Hematopoietic multipotent progenitor cell (in vitro differentiated cells): Measurements from ENCODE around the gene MMP11. TPM values are rescaled to one million over a fixed set of nuclear protein-coding genes. Genes with fewer than 3 reads are reported as not detected.

Source experiments
- DNase-seq, 3 donors: peaks; one replicate each; pipeline ENCODE4 v3.0.0-alpha.2; 2011 to 2015; ENCODE audit warnings: low read depth in 2 of 3, low spot score in 2 of 3
- total RNA-seq: library from RNA; depleted of rRNA; stranded (reverse); fragments of >200 nt; gene quantifications from one replicate; pipeline ENCODE4 v1.2.3, GENCODE V29; 2012

The MMP11 gene
- total RNA-seq, 1 donor = 3.2 TPM

DNA sequence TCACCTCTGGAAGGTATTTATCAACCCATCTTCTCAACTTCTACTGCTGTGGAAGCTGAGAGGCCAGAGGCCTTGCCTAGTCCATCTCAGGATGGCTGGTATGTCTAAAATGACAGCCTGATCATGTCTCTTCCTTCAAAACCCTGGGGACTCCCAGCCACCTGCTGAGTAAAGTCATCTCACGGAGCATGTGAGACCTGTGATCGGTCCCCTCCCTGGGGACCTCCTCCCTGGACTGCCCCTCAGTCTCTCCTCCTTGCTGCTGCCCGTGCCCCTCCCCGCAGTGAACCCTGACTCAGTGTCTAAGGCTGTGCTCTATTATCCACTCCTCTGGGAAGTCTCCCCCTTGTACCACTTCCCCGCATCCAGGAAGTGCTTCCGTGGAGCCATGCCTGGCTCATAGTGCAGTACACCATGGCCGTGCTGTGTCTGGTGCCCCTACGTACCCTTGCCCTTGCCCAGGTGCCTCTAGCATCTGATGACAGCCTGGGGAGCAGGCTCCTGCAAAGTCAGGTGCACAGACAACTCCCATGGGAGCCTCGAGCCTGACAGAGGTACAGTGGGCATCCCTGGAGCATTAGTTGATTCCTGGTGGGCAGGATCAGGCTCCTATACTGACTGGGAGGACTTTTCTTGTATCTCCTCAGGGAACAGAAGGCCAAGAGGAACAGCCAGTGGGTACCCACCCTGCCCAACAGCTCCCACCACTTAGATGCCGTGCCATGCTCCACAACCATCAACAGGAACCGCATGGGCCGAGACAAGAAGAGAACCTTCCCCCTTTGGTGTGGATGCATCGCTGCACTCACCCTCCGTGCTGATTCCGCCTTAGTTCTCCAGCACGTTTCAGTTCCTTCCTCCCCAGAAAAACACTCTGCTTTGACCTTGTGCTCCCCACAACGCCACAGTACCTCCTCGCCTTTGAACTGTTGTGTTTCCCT, 27.9 kb downstream of the MMP11 start:
- DNase-seq = no peak

DNA sequence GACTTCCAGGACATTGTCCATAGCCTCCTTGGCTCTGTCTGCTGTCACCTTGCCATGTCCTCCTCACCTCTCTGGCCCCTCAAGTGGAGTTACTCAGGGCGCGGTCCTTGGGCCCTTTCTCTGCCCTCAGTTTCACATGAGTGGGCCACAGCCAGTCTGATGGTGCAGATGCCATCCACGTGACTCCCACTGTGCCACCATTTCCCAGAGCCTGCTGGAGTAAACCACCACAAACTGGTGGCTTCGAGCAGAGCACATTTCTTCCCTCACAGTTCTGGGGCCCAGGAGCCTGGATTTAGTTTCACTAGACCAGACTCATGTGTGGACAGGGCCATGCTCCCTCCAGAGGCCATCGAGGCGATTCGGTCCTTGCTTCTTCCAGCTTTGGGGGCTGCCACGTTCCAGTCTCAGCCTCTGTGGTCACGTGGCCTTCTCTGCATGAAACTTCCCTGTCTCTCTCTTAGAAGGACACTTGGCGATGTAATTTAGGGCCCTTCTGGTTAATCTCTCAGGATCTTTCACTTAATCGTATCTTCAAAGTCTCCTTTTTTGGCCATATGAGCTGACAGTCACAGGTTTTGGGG, 28.7 kb downstream of the MMP11 start:
- DNase-seq = no peak

DNA sequence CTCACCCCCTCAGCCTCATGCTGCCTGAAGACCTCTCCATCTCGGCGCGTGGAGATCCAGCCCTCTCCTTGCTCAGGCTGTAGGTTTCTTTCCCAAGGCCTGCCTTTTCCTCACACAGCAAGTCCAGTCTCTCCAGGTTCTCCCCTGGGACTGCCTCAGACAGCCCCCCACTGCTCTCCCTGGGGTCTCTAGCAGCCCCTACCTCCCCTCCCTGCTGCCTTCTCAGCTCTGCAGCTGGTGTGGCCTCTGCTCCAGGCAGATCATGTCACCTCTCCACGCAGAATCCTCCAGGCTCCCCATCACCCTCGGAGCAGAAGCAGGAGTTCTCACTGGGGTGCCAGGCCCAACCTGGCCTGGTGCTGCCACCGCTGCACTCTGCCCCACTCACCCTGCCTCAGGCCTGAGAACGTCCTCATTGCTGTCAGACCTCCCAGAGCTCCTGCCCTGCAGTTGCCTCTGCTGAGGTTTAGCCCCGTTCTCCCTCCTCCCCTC, 29.3 kb downstream of the MMP11 start:
- no peak for DNase-seq

DNA sequence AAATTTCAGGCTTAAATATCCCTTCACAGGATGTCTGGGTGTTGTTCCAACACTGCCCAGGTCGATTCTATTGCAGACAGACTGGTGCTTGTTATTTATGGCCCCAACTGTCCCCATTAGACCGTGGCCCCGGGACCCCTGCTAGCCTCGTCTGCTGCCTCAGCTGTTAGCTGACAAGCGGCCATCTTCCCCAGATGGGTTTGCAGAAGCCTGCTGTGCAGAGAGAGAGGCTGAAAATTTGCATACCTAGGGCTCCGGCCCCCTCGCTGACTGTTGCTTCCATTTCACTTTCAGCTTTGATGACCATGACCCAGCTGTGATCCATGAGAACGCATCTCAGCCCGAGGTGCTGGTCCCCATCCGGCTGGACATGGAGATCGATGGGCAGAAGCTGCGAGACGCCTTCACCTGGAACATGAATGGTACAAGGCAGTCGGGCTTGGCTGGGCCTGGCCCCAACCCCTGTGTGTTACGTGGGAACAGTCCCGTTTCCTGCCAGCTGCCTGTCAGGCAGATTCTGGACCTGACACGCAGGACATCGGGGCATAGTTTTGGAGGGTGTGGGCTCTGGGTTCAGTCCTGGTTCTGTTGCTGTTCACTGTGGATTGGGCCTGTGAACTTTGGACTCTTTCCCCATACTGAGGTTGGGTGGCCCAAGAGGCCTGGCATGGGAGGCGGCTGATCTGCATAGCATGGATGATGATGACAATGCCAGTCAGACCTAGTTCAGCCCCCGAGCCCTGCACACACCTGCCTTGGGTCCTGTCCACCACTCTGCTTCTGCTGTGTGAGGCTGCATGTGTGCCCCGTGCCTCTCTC, 30.6 kb downstream of the MMP11 start:
- no peak for DNase-seq

DNA sequence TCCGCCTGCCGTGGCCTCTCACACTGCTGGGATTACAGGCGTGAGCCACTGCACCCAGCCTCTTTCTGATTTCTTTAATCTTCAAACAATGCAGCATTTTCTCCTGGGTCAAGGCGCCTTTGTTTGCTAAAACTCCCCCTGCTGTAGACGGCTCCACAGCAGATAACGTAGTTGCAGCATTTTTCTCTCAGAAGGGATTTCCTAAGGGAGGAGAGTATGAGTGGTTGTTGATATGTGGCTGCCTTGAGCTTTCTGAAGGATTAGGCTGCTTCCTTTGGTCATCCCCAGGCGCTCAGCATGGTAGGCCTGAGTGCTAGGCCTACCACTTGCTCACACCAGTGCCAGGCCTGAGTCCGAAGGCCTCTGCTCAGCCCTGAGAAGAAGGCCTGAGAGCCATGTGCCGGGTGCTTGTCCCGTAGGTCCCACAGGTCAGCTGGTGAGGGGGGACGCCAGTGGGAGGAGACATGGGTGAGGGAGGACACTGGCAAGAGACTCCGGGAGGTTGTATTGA, 32.2 kb downstream of the MMP11 start:
- DNase-seq = no peak

DNA sequence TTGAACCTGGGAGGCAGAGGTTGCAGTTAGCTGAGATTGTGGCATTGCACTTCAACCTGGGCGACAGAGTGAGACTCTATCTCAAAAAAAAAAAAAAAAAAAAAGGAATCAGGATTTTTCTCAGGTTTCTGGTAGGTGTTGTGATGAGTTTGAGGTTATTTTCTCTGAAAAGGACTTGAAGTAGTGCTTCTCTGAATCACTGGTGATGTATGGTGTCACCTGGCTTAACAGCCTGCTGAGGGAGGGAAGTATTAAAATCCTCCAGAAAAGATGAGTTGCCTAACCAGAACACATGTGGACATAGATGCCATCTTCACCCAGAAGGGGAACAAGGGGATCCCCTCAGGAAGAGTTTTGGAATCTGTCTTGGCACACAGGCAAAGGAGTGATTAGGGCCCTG, 34.2 kb downstream of the MMP11 start:
- no peak for DNase-seq

DNA sequence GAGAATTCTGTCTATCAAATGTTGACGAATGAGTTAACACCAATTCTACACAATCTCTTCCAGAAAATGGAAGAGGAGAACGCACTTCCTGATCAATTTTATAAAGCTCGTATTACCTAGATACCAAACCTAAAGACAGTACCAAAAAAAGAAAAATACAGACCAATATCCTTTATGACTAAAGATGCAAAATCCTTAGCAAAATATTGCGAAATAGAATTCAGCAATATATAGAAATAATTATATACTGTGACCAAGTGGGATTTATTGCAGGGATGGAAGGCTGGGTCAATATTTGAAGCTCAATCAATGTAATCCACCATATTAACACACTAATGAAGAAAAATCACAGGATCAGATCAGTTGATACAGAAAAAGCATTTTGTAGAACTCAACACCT, 39.7 kb downstream of the MMP11 start:
- no peak for DNase-seq

DNA sequence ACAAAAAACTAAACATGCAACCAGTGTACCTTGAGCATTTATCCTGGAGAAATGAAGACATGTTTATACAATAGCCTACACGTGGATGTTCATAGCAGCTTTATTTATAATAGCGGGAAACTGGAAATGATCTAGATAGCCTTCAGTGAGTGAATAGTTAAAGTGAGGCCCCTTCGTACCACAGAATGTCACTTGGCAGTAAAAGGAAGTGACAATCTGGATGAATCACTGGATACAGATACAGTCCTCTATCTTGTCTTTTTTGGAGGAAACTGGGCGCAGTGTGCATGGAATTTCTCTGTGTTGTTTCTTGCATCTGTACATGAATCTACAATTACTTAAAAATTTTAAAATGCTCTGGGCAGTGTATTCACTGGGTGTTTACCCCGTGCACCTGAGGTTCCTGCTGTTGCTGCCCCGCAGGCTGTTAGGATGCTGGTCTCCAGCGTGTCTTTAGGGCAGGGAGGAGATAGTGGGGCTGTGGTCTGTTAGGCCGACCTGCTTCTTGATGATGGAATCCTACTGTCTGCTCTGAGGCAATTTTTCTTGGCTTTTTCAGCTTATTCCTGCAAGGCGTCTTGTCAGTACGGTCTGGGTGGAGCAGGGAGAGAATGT, 43.0 kb downstream of the MMP11 start:
- no peak for DNase-seq

DNA sequence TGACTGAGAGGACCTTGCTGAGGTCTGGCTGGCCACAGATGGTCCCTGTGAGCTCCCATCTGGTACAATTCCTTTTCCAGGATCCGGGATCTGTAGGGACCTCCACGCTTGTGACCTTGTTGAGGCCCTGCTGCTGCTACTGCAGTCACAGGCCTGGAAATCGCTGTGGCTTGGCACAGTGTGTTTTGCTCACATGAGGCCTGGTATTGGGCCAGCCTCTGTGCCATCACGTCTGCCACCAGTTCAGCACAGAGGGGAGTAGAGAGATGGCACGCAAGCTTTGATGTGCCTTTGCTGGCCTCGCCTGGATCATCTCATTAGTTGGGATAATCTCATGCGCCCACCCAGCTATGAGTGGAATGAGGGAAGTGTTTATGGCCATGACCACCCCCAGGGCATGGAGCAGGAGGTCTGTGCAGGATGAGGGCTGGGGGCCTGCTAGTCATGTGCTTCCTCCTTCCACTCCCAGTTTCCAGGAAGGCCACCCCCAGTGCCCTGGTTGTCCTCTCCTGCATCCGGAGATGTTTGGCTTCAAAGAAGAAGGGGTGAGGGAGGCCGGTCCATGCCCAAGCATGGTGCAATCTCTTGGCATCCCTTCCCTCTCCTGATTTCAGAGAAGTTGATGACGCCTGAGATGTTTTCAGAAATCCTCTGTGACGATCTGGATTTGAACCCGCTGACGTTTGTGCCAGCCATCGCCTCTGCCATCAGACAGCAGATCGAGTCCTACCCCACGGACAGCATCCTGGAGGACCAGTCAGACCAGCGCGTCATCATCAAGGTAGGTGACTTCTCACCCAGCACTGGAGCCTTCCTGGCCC, 43.7 kb downstream of the MMP11 start:
- DNase-seq = no peak

DNA sequence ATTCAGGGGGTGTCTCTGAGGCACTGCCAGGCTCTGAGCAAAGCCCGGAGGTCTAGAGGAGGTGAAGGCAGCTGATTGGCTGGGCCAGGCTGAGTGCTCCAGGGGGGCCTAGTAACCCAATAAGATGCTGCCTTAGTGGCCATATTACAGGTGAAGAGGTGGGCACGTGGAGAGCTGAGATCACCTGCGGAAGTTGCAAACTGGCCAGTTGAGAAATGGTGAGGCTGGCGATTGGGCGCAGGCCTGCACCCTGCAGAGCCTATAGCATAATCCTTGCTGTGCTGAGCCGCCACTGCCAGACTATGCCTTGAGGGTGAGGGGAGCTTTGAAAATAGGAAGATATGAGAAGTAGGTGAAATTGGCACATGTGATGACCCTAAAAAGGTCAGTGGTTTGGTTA, 44.5 kb downstream of the MMP11 start:
- no peak for DNase-seq

DNA sequence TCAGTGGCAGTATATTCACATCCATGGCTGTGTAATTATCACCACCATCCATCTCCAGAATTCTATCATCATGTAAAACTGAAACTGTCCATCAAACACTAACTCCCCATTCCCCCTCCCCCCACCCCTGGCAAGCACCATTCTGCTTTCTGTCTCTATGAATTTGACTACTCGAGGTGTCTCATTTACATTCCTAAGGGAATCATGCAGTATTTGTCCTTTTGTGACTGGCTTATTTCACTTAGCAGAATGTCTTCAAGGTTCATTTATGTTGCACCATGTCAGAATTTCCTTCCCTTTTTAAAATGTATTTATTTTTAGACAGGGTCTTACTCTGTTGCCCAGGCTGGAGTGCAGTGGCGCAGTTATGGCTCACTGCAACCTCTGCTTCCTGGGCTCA, 45.9 kb downstream of the MMP11 start:
- DNase-seq = no peak

DNA sequence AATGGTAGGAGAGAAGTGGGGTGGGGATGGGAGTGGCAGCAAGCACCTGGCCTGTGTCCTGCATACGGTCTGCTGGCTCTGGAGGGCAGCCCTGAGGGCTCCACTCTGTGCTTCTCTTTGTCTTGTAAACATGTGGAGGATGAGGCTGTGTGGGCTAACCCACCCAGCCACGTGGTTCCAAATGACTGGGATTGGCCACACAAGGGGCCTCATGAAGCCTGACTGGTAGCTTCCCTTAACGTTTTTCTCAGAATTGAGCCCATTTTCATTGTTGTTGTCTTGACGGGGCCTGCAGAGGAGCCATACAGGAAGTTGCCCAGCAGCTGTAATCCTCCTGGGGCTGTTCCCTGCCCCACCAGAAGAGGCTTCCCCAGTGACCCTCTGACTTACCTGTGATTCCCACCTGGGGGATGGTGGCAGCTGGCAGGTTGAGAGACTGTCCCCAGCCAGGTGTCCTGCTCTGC, 48.1 kb downstream of the MMP11 start:
- no peak for DNase-seq

DNA sequence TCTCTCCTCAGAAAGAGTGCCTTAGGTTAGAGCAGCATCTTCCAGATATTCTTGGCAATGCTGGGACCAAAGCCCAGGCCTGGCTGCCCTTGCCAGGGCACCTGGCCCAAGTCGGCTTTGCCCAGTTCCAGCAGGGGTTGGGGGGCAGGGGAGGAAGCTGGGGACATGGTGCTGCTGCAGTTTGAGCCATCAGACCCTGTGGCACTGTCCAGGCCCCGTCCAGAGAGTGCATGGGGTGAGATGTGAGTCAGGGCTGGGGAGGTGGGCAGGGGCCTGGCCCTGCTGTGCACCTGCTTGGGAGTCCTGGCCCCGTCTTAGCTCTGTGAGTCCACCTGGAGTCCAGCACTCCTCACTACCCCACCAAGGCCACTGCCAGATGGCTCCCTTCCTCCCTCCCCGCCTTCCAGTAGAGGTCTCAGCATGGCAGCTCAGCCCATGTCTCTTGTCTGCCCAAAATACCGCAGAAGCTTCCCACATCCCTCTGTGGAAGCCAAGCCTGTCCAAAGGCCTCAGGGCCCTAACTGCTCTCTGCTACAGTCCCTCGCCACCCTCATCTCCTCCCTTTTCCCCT, 49.5 kb downstream of the MMP11 start:
- no peak for DNase-seq

DNA sequence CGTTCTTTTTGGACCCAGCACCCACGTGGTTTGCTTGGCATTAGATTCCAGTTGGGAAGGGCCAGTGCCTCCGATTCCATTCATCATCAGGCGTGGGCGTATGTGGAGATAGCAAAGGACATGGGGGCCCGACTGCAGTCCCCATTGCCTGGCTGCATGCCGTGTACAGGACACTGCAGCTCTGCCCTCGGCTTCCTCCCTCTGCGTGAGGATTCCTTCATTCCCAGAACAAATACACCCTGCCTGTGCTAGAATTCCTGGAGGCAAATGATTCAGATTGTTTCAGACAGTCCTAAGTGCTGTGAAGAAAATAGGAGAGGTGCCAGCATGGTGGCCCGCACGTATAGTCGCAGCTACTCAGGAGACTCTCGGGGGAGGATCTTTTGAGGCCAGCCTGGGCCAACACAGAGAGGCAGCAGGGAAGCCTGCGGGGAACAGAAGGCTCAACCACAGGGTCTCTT, 50.7 kb downstream of the MMP11 start:
- no peak for DNase-seq

DNA sequence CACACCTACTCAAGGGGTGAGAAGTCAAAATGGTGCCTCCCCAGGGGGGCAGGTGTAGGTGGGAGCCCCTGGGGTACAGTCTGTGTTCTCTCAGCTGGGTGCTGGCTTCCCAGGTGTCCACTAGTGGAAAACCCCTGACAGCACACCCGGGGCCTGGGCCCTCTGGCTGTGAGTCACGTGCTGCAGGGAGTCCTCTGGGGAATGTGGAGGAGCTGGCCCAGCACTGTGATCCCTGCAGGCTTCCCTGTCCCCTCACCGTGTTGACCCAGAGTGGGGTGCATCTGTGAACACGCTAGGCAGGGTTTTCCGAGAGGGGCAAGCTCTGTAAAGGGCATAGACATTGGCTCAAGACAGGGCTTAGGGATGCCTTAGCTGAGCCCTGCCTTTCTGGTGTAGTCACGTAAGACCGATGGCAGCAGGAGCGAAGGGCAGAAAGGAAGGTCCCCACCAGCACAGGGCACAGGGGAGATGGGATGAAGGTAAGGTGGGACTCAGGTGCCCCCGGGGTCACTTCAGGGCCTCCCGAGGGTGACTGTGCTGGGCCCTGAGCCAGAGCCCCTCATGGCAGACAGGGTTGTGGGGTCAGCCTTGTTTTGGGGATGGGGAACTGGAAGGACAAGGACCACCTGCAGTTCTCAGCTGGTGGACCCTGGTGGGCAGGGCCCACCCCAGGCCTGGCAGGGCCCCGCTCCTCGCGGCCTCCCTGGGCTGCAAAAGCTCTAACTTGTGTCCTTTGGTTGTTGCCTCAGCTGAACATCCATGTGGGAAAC, 52.0 kb downstream of the MMP11 start:
- DNase-seq = no peak

DNA sequence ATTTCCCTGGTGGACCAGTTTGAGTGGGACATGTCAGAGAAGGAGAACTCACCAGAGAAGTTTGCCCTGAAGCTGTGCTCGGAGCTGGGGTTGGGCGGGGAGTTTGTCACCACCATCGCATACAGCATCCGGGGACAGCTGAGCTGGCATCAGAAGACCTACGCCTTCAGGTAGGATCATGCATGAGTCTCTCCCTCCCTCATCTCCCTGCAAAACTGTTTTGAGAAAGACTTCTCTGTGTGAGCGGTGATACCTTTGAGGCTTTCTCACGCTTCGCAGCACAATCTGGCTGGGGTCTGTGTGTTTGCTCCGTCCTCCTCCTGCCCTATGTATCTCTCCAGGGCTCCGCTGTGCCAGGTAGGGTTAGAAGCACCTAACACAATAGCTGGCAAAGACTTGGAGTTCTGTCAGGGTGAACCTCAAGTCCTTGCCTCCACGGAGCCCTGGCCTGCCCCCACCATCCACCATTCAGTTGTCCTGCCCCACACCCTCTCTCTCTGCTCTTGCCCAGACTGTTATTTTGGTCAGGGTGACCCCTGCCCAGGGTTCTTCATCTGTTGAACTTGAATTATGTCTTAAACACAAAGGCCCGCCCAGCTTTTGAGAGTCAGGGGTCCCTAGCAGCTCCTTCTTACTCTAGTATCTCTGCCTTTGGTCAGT, 52.7 kb downstream of the MMP11 start:
- DNase-seq = no peak

DNA sequence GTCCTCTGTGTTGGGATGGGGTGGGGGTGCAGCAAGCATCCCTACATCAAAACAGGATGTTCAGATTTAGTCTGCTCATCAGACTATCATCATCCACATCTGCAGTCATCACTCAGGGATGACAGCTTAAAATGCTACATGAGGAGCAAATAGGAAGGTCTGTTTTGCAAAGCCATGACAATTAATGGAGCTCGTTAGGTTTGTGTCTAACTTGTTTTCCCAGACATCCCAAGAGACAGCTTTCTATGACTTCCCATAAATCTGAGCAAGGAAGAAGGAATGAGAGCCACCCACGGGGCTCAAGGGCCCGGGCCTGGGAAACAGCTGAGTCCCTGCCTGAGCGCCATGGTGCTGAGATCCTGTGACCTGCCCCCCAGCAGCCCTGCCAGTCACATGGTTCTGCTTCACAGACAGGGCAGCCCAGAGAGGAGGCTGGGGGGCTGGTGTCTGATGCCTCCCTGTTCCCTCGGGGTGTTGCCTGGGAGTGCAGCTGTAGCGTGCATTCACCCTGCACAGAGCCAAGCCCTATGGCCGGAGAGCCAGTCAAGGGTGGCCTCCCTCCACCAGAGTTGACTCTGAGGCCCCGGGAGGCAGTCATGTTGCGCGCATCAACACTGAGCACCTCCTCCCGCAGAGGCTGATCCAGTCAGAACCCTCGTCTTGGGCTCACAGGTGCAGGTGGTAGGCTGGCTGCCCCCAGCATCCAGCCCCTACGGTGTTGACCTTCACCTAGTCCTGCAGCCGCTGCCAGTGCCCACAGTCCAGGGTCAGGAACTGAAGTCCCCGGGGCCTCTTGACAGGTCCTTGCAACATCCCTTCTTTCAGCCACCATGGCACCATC, 54.1 kb downstream of the MMP11 start:
- DNase-seq = no peak
